ENCODE data around the gene CCDC8.
A peak's percentile ranks its signal among the peaks of the same experiment; 100 is the strongest.
"Not testable (repeated sequence)": the region's sequence is repeated elsewhere in the genome, so short reads cannot be mapped to it uniquely, and the experiment has no call there.

CCDC8 gene

DNA sequence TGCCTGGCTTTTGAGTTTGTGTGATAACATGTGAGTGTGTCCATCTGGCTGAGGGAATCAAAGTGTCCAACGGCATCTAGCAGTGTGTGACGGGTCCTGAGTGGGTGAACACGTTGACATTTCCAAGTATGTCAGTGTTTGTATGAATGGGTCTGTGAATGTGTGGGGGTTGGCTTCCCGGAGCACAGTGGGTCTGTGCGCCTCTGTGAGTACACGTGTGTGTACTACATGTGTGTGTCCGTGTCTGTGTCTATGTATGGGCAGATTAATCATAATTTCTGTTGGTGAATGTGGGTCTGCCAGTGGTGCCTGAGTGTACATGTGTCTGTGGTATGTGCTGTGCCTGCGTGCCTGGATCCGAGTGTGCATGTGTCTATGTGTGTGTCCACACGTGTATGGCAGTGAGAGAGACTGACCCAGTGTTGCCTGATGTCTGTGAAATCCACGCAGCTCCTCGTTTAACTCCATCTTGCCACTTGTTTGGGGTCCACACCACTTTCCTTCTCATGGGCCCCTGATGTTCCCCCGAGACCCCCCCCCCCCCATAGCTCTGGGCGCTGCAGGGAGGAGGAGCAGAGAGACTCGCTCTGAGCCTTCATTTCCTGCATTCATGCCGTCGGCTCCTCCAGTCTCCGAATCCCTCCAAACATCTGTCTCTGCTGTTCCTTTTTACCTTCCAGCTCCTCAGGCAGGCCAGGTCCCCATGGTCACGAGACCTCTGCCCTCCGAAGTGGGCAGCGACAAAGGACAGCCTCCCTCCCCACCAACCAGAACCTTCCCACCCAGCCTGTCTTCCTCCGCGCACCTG lies 5.3 kb downstream of the CCDC8 start:
- TF ChIP-seq, protein P1, sequence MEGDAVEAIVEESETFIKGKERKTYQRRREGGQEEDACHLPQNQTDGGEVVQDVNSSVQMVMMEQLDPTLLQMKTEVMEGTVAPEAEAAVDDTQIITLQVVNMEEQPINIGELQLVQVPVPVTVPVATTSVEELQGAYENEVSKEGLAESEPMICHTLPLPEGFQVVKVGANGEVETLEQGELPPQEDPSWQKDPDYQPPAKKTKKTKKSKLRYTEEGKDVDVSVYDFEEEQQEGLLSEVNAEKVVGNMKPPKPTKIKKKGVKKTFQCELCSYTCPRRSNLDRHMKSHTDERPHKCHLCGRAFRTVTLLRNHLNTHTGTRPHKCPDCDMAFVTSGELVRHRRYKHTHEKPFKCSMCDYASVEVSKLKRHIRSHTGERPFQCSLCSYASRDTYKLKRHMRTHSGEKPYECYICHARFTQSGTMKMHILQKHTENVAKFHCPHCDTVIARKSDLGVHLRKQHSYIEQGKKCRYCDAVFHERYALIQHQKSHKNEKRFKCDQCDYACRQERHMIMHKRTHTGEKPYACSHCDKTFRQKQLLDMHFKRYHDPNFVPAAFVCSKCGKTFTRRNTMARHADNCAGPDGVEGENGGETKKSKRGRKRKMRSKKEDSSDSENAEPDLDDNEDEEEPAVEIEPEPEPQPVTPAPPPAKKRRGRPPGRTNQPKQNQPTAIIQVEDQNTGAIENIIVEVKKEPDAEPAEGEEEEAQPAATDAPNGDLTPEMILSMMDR (IDR thresholded peaks at IDR 0.05; ENCODE audit: insufficient read depth, low read length, missing control alignments): no peak
- DNase-seq (ENCODE audit: low read depth, low spot score): no peak
- 0 out of 2 replicates have a peak overlapping the region, but pooled peaks have one; percentile 20 for H3K4me3 ChIP-seq (ENCODE audit: low read depth, low read length)
- CTCF ChIA-PET: interaction anchor here (0.9 to 10.8 kb wide), 4 partner anchors 12 to 137 kb away, joined by 3 to 257 read pairs (median 6); no protein-coding TSS in a partner anchor
- POLR2A ChIA-PET: interaction anchor here (0.7 kb wide), 1 partner anchor 66 kb away, joined by 4 read pairs; no protein-coding TSS in a partner anchor

DNA sequence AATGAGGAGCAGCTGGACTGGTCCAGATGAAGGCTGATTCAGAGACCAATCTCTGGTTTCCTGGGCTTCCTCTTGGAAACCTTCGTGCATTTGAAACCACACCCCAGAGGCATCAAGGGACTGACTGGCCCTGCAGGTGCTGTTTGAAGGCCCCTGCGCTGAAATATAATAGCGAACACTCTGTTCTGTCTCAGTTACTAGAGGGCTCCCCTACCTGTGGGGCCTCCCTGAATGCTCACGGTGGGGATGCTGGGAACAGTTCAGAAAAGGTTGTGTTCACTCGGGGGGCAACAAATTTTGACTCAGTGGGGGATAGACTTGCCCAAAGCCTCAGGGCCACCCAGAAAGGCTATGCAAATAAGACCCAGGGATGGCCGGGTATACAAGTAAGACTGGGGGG lies 6.4 kb downstream of the CCDC8 start:
- POLR2A ChIA-PET: interaction anchor here (0.6 kb wide), 1 partner anchor 99 kb away, joined by 4 read pairs; no protein-coding TSS in a partner anchor
- CTCF ChIA-PET: interaction anchor here (0.6 to 10.8 kb wide), 6 partner anchors 9 to 129 kb away, joined by 3 to 257 read pairs (median 20); no protein-coding TSS in a partner anchor
- TF ChIP-seq, protein P1 (IDR thresholded peaks at IDR 0.05; ENCODE audit: insufficient read depth, low read length, missing control alignments): no peak
- DNase-seq (ENCODE audit: low read depth, low spot score): no peak
- H3K4me3 ChIP-seq (ENCODE audit: low read depth, low read length): no peak overlapping the region

DNA sequence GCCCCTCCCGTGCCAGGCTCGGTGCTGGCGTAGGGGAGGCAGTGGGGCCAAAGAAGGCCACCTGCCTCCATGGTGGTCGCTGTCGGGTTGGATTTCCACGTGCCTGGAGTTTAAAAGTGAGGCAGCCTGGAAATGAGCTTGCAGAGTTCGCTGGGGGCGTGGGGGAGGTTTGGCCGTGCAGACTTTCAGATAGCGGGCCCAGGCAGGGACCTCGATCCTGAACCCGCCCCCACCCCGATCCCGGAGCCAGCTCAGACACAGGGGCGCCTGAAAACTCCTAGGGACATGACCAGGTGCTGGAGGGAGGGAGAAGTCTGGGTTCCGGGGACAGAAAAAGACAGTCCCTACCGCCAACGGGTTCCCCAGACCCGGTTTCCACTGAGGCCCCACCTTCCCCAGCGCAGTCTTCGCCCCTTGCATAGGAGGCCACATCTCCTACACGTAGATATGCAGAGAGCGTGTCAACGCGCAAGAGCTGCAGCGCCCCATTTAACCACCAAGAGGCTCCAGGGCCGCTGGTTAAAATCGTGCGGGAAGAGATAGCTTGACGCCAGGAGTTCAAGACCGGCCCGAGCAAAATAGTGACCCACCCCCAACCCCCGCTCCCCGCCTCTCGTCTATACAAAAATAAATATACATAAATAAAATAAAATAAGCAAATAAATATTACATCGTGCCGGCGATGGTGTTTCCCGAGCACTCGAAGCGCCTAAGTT lies 8.5 kb downstream of the CCDC8 start:
- DNase-seq (ENCODE audit: low read depth, low spot score): no peak
- CTCF ChIA-PET: interaction anchor here (0.7 to 10.8 kb wide), 14 partner anchors 8 to 133 kb away, joined by 3 to 257 read pairs (median 13); partner anchors contain the start of gene CCDC8
- POLR2A ChIA-PET: interaction anchor here (0.5 to 1.2 kb wide), 4 partner anchors 8 to 128 kb away, joined by 3 to 8 read pairs (median 3); partner anchors contain the start of gene CCDC8
- H3K4me3 ChIP-seq (ENCODE audit: low read depth, low read length): no peak overlapping the region; the same call in 1 of the 2 replicates
- TF ChIP-seq, protein P1 (IDR thresholded peaks at IDR 0.05; ENCODE audit: insufficient read depth, low read length, missing control alignments): peak; percentile 23

DNA sequence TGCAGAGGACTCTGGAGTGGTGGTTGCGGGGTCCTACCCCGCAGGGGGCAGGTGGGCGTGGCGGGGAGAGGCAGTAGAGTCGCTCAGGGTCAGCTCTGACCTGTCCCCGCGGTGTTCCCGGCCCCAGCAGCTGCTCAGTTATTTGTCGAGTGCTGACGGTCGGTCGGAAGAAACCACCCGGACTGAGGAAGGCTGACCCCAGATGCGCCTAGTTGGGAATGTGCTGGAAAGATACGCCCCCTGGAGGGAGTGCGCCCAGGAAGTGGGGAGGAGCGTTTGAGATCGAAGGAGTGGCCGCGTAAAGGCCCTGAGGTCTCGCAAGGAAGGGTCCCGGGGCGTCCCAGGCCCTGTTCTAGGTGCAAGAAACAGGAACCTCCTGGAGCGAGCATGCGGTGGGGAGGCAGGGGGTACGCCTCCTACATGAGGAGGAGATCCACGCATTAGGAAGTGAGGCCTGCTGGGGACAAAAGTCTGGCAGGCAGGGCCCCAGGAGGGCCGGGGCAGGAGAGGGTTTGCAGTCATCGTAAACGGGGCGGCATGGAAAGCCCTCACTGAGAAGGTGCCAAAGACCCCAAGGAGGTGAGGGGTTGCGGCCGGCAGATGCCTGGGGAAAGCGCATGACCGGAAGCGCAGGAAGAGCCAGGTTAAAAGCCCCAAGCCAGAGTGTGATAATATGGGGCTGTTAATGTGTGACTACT lies 9.2 kb downstream of the CCDC8 start:
- no peak for DNase-seq (ENCODE audit: low read depth, low spot score)

DNA sequence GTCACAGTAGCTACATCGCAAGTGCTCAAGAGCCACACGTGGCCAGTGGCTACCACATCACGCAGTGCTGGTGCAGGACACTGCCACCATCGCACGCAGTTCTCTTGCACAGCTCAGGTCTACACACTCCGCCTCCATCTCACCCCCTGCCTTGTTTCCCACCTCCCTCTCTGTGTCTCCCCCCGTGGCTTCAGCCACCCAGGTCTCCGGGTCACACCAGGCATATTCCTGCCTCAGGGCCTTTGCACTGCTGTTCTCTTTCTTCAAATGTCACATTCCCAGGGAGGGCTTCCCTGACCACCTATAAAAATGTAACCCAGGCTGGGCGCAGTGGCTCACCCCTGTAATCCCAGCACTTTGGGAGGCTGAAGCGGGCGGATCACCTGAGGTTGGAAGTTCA lies 10.6 kb downstream of the CCDC8 start:
- DNase-seq (ENCODE audit: low read depth, low spot score): no peak
- CTCF ChIA-PET: interaction anchor here (0.6 to 10.8 kb wide), 23 partner anchors 8 to 140 kb away, joined by 3 to 257 read pairs (median 7); partner anchors contain the start of gene CCDC8
- POLR2A ChIA-PET: no interaction called here
- H3K4me3 ChIP-seq (ENCODE audit: low read depth, low read length): no peak overlapping the region
- TF ChIP-seq, protein P1 (IDR thresholded peaks at IDR 0.05; ENCODE audit: insufficient read depth, low read length, missing control alignments): no peak

More for the DNA sequence above, 9.2 kb downstream of the CCDC8 start:
- TF ChIP-seq, protein P1 (IDR thresholded peaks at IDR 0.05; ENCODE audit: insufficient read depth, low read length, missing control alignments): peak; percentile 54
- H3K4me3 ChIP-seq (ENCODE audit: low read depth, low read length): peak overlapping the region; percentile 43
- POLR2A ChIA-PET: interaction anchor here (1.0 kb wide), 1 partner anchor 85 kb away, joined by 3 read pairs; no protein-coding TSS in a partner anchor
- CTCF ChIA-PET: interaction anchor here (0.6 to 10.8 kb wide), 20 partner anchors 9 to 134 kb away, joined by 3 to 257 read pairs (median 5); partner anchors contain the start of gene CCDC8

DNA sequence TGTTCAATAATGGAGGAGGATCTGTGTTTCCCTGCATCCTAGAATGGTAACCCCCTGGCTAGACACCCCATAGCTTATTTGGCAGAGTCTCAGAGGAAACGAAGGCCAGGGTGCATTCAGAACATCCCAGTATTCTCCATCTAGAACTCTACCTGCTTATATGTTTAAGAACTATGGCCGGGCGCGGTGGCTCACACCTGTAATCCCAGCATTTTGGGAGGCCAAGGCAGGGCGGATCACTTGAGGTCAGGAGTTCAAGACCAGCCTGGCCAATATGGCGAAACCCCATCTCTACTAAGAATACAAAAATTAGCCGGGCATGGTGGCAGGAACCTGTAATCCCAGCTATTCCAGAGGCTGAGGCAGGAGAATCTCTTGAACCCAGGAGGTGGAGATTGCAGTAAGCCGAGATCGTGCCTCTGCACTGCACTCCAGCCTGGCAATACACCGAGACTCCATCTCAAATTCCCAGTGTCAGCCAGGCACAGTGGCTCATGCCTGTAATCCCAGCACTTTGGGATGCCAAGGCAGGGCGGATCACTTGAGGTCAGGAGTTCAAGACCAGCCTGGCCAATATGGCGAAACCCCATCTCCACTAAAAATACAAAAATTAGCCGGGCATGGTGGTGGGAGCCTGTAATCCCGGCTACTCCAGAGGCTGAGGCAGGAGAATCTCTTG lies 15.4 kb downstream of the CCDC8 start:
- CTCF ChIA-PET: interaction anchor here (1.0 to 8.7 kb wide), 13 partner anchors 9 to 148 kb away, joined by 3 to 162 read pairs (median 26); partner anchors contain the start of genes CCDC8 and PPP5C
- DNase-seq (ENCODE audit: low read depth, low spot score); POLR2A ChIA-PET: not testable (repeated sequence)

More for the DNA sequence above, 15.4 kb downstream of the CCDC8 start:
- H3K4me3 ChIP-seq (ENCODE audit: low read depth, low read length): not testable (repeated sequence)

Data from AG04449 (cell line).